WTC11 (cell line): ENCODE results near the gene CCDC201. TPM values are rescaled to one million over a fixed set of nuclear protein-coding genes. Genes with fewer than 3 reads are reported as not detected.
A peak's percentile ranks its signal among the peaks of the same experiment; 100 is the strongest.

Experiments used
- ATAC-seq: fragments of 200-7000 bp; cut with Tn5 transposase; 2 replicates; pipeline ENCODE4 v1.10.0; 2021; ENCODE audit warnings: mild to moderate bottlenecking, moderate library complexity
- CTCF ChIA-PET: fragments of 300-600 bp; sonication (Branson Sonifier 250); formaldehyde crosslinking; loops from one replicate; lab custom pipeline; 2021; ENCODE audit warnings: antibody characterized with exemption; lab: Charles Lee
- POLR2A ChIA-PET: fragments of 350-600 bp; sonication (Branson Sonifier 250); formaldehyde crosslinking; loops from one replicate; lab custom pipeline; 2021; ENCODE audit warnings: antibody characterized with exemption; lab: Charles Lee
- DNase-seq: peaks from one replicate; pipeline ENCODE4 v3.0.0; 2021; ENCODE audit warnings: low spot score
- H3K27ac Mint-ChIP-seq: 2 replicates; pipeline ENCODE4 v1.8.0; 2021; ENCODE audit warnings: mixed read lengths
- H3K27me3 Mint-ChIP-seq: 2 replicates; pipeline ENCODE4 v1.8.0; 2021; ENCODE audit warnings: low read depth, mild to moderate bottlenecking, moderate library complexity, mixed read lengths
- H3K36me3 Mint-ChIP-seq: 2 replicates; pipeline ENCODE4 v1.8.0; 2021; ENCODE audit warnings: mixed read lengths
- H3K4me1 Mint-ChIP-seq: 2 replicates; pipeline ENCODE4 v1.8.0; 2022; ENCODE audit warnings: mixed read lengths
- H3K4me3 Mint-ChIP-seq: 2 replicates; pipeline ENCODE4 v1.8.0; 2021; ENCODE audit warnings: mild to moderate bottlenecking, moderate library complexity, mixed read lengths
- H3K9me3 Mint-ChIP-seq: 2 replicates; pipeline ENCODE4 v1.8.0; 2021; ENCODE audit warnings: mixed read lengths
- IRF2 ChIP-seq: sonication (generic); formaldehyde crosslinking; IDR thresholded peaks from 2 replicates; pipeline ENCODE4 v1.8.0; 2022; ENCODE audit warnings: low read depth, missing genetic modification reagents, borderline replicate concordance
- JUN ChIP-seq: sonication (generic); formaldehyde crosslinking; IDR thresholded peaks from 2 replicates; pipeline ENCODE4 v1.8.0; 2023; ENCODE audit warnings: mild to moderate bottlenecking, missing genetic modification reagents
- KAT7 ChIP-seq: sonication (generic); formaldehyde crosslinking; IDR thresholded peaks from 2 replicates; pipeline ENCODE4 v1.8.1; 2023; ENCODE audit warnings: missing genetic modification reagents, mild to moderate bottlenecking, borderline replicate concordance
- NFYB ChIP-seq: sonication (generic); formaldehyde crosslinking; conservative IDR thresholded peaks from 2 replicates; pipeline ENCODE4 v1.8.0; 2022; ENCODE audit warnings: low read depth, missing genetic modification reagents
- NR3C1 ChIP-seq: sonication (generic); formaldehyde crosslinking; conservative IDR thresholded peaks from 2 replicates; pipeline ENCODE4 v1.8.1; 2023; ENCODE audit warnings: low read depth, mild to moderate bottlenecking, missing genetic modification reagents
- OVOL2 ChIP-seq: fragments of 250-450 bp; sonication (Bioruptor Pico); IDR thresholded peaks from 2 replicates; pipeline ENCODE4 v1.9.0; 2021; ENCODE audit warnings: mild to moderate bottlenecking, borderline replicate concordance
- SMAD3 ChIP-seq: sonication (generic); formaldehyde crosslinking; IDR thresholded peaks from 2 replicates; pipeline ENCODE4 v1.8.0; 2022; ENCODE audit warnings: missing genetic modification reagents, mild to moderate bottlenecking, borderline replicate concordance
- TP53 ChIP-seq: sonication (generic); formaldehyde crosslinking; IDR thresholded peaks from 2 replicates; pipeline ENCODE4 v1.8.1; 2023; ENCODE audit warnings: mild to moderate bottlenecking, missing genetic modification reagents
- ZNF317 ChIP-seq: sonication (generic); formaldehyde crosslinking; IDR thresholded peaks from 2 replicates; pipeline ENCODE4 v1.8.1; 2023; ENCODE audit warnings: low read depth, mild to moderate bottlenecking, moderate library complexity, missing genetic modification reagents, borderline replicate concordance
- total RNA-seq: library from RNA; stranded (reverse); gene quantifications from 3 replicates; pipeline ENCODE4 v1.2.3, GENCODE V29; 2021
- TF ChIP-seq, protein P1 (sequence below): fragments of 250-450 bp; sonication (Bioruptor Pico); IDR thresholded peaks from 2 replicates; pipeline ENCODE4 v2.1.2; 2022; ENCODE audit warnings: mild to moderate bottlenecking, moderate library complexity
- TF ChIP-seq, protein P2 (sequence below): fragments of 250-450 bp; sonication (Bioruptor Pico); IDR thresholded peaks from 2 replicates; pipeline ENCODE4 v1.9.0; 2021; ENCODE audit warnings: mild to moderate bottlenecking
- TF ChIP-seq, protein P3 (sequence below): sonication (generic); formaldehyde crosslinking; IDR thresholded peaks from 2 replicates; pipeline ENCODE4 v1.8.1; 2022; ENCODE audit warnings: mild to moderate bottlenecking, missing genetic modification reagents, moderate library complexity, borderline replicate concordance
- TF ChIP-seq, protein P4 (sequence below): fragments of 250-450 bp; sonication (Bioruptor Pico); IDR thresholded peaks from 2 replicates; pipeline ENCODE4 v1.9.0; 2021; ENCODE audit warnings: mild to moderate bottlenecking
- TF ChIP-seq, protein P5 (sequence below): sonication (generic); formaldehyde crosslinking; IDR thresholded peaks from 2 replicates; pipeline ENCODE4 v1.8.0; 2022; ENCODE audit warnings: mild to moderate bottlenecking, missing genetic modification reagents

CCDC201 gene
- total RNA-seq, 1 experiment from 2014 or later, result not detected

DNA sequence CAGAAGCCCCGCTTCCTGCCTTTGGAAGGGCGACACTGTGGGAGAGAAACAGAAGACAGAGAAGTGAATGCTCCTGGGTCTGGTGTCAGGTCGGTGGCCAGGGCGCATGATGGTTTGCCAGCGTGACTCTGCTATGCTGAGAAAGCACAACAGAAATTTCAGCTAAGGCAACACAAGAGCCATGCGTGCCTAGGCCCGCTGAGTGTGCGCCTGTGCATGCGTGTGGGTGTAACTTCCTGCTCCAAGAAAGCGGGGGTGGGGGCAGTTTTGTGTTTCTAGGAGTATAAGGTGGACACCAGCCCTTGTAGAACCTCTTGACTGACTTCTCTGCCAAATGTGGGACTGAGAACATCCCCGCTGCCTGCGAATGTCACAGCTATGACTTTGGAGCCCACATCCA lies 42.0 kb upstream of the CCDC201 start (continued):
- TF ChIP-seq, protein P1, sequence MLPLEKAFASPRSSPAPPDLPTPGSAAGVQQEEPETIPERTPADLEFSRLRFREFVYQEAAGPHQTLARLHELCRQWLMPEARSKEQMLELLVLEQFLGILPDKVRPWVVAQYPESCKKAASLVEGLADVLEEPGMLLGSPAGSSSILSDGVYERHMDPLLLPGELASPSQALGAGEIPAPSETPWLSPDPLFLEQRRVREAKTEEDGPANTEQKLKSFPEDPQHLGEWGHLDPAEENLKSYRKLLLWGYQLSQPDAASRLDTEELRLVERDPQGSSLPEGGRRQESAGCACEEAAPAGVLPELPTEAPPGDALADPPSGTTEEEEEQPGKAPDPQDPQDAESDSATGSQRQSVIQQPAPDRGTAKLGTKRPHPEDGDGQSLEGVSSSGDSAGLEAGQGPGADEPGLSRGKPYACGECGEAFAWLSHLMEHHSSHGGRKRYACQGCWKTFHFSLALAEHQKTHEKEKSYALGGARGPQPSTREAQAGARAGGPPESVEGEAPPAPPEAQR (CRISPR knock-in tag), result no peak
- no peak for TF ChIP-seq NFYB (CRISPR knock-in tag)
- TF ChIP-seq ZNF317, result no peak
- TF ChIP-seq KAT7, result no peak

DNA sequence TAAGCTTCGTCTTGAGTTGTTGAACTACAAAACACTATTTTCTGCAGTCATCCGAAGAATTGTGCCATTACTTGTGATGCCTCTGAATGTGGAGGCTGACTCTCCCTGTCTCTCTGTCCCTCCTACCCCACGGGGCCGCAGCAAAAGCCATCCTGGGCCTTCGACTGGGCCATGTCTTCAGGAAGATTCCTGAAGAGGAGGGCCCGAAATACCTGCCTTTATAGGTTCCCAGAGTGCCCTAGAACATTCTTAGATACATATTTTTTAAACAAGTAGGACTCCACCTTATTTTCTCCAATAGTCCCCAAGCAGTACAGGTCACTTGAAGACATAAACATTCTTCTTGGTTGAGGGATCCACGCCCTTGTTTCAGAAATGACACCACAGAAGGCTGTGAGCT lies 40.1 kb upstream of the CCDC201 start:
- H3K27me3 Mint-ChIP-seq, result peaks cover 6% of the 10 kb centered on the region
- H3K4me3 Mint-ChIP-seq, result no peak overlapping the region
- TF ChIP-seq, protein P2, sequence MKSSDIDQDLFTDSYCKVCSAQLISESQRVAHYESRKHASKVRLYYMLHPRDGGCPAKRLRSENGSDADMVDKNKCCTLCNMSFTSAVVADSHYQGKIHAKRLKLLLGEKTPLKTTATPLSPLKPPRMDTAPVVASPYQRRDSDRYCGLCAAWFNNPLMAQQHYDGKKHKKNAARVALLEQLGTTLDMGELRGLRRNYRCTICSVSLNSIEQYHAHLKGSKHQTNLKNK (CRISPR knock-in tag), result no peak
- TF ChIP-seq, protein P3, sequence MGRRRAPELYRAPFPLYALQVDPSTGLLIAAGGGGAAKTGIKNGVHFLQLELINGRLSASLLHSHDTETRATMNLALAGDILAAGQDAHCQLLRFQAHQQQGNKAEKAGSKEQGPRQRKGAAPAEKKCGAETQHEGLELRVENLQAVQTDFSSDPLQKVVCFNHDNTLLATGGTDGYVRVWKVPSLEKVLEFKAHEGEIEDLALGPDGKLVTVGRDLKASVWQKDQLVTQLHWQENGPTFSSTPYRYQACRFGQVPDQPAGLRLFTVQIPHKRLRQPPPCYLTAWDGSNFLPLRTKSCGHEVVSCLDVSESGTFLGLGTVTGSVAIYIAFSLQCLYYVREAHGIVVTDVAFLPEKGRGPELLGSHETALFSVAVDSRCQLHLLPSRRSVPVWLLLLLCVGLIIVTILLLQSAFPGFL (CRISPR knock-in tag), result no peak
- TF ChIP-seq TP53 (CRISPR knock-in tag), result no peak
- no peaks in the 10 kb centered on the region for H3K9me3 Mint-ChIP-seq
- H3K36me3 Mint-ChIP-seq, result no peaks in the 10 kb centered on the region
- ChIA-PET POLR2A (no interaction called here), CTCF (interaction anchor here (1.4 kb wide), 2 partner anchors 9 to 10 kb away, joined by 4 to 6 read pairs; no protein-coding TSS in a partner anchor)
- DNase-seq (no peak), ATAC-seq (no peak)
- peaks cover 4% of the 10 kb centered on the region; the same call in 1 of the 2 replicates for H3K4me1 Mint-ChIP-seq
- H3K27ac Mint-ChIP-seq, result no peak overlapping the region

DNA sequence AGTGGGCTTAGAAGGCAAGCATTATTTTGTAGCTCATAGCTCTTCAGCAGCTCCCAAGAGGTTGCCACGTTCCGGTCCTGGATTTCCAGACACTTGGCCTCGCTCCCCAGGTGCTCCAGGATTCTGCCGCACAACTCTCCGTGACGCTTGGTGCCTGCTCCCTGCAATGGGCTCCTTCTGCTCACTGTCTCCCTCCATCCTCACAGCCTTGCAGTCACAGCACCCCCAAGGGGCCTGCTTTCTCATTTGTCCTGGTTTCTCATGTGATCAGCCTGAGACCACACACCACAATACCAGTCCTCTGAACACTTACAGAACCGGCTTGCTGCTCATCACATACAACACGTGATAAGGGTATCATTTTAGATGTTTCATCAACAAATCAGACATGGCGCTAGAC lies 38.4 kb upstream of the CCDC201 start:
- H3K4me3 Mint-ChIP-seq, result no peak overlapping the region
- DNase-seq, result no peak
- ATAC-seq, result peak; percentile 63; the same call in 1 of the 2 replicates
- H3K27ac Mint-ChIP-seq, result no peak overlapping the region
- no peak for TF ChIP-seq NR3C1 (CRISPR knock-in tag)
- TF ChIP-seq, protein P3 (CRISPR knock-in tag), result no peak
- TF ChIP-seq OVOL2 (CRISPR knock-in tag), result no peak
- TF ChIP-seq, protein P4, sequence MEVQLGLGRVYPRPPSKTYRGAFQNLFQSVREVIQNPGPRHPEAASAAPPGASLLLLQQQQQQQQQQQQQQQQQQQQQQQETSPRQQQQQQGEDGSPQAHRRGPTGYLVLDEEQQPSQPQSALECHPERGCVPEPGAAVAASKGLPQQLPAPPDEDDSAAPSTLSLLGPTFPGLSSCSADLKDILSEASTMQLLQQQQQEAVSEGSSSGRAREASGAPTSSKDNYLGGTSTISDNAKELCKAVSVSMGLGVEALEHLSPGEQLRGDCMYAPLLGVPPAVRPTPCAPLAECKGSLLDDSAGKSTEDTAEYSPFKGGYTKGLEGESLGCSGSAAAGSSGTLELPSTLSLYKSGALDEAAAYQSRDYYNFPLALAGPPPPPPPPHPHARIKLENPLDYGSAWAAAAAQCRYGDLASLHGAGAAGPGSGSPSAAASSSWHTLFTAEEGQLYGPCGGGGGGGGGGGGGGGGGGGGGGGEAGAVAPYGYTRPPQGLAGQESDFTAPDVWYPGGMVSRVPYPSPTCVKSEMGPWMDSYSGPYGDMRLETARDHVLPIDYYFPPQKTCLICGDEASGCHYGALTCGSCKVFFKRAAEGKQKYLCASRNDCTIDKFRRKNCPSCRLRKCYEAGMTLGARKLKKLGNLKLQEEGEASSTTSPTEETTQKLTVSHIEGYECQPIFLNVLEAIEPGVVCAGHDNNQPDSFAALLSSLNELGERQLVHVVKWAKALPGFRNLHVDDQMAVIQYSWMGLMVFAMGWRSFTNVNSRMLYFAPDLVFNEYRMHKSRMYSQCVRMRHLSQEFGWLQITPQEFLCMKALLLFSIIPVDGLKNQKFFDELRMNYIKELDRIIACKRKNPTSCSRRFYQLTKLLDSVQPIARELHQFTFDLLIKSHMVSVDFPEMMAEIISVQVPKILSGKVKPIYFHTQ (CRISPR knock-in tag), result no peak
- no peak for TF ChIP-seq SMAD3
- TF ChIP-seq IRF2 (CRISPR knock-in tag), result no peak
- TF ChIP-seq JUN, result no peak
- TF ChIP-seq, protein P1 (CRISPR knock-in tag), result no peak
- TF ChIP-seq, protein P5, sequence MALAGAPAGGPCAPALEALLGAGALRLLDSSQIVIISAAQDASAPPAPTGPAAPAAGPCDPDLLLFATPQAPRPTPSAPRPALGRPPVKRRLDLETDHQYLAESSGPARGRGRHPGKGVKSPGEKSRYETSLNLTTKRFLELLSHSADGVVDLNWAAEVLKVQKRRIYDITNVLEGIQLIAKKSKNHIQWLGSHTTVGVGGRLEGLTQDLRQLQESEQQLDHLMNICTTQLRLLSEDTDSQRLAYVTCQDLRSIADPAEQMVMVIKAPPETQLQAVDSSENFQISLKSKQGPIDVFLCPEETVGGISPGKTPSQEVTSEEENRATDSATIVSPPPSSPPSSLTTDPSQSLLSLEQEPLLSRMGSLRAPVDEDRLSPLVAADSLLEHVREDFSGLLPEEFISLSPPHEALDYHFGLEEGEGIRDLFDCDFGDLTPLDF, result no peak
- H3K36me3 Mint-ChIP-seq, result no peaks in the 10 kb centered on the region
- H3K9me3 Mint-ChIP-seq, result no peaks in the 10 kb centered on the region
- ChIA-PET CTCF (interaction anchor here (0.9 kb wide), 1 partner anchor 12 kb away, joined by 3 read pairs; no protein-coding TSS in a partner anchor), POLR2A (no interaction called here)
- H3K4me1 Mint-ChIP-seq, result peaks cover 1% of the 10 kb centered on the region; the same call in 1 of the 2 replicates
- no peaks in the 10 kb centered on the region; the same call in 1 of the 2 replicates for H3K27me3 Mint-ChIP-seq
